Measurements from ENCODE around the gene PACS2.

The PACS2 gene

GRCh38 chr14:105411017-105411941 lies 96.7 kb downstream of the PACS2 start:
- no peak for DNase-seq (ENCODE audit: low read depth in 2 of 2)

- DNase-seq (ENCODE audit: low read depth in 2 of 2): no peak
These were observed 97.6 kb downstream of the PACS2 start for GRCh38 chr14:105411985-105412770.

- DNase-seq (ENCODE audit: low read depth in 2 of 2): no peak
These were observed 98.4 kb downstream of the PACS2 start for GRCh38 chr14:105412771-105413543.

- no peak for DNase-seq (ENCODE audit: low read depth in 2 of 2)
These were observed 99.0 kb downstream of the PACS2 start for GRCh38 chr14:105413544-105413886.

- peak; percentile 28 to 72 for DNase-seq (ENCODE audit: low read depth in 2 of 2)
These were observed 100.2 kb downstream of the PACS2 start for GRCh38 chr14:105414456-105415371.

- DNase-seq (ENCODE audit: low read depth in 2 of 2): no peak
These were observed 101.2 kb downstream of the PACS2 start for GRCh38 chr14:105415481-105416428.

- DNase-seq (ENCODE audit: low read depth in 2 of 2): no peak
These were observed 102.1 kb downstream of the PACS2 start for GRCh38 chr14:105416671-105417070.

GRCh38 chr14:105417690-105418121 lies 103.2 kb downstream of the PACS2 start:
- no peak for DNase-seq (ENCODE audit: low read depth in 2 of 2)

GRCh38 chr14:105418269-105419194 lies 104.0 kb downstream of the PACS2 start:
- DNase-seq (ENCODE audit: low read depth in 2 of 2): no peak

- DNase-seq (ENCODE audit: low read depth in 2 of 2): peak; percentile 41 to 60
These were observed 104.9 kb downstream of the PACS2 start, which contains the start of gene MTA1 for GRCh38 chr14:105419195-105420091. Gene MTA1, plus strand, starts transcription at chr14:105419827. Its CDS starts 209 bp downstream, at chr14:105420036.

GRCh38 chr14:105420101-105420973 lies 105.8 kb downstream of the PACS2 start:
- peak in 1 of 2 donors; percentile 31 for DNase-seq (ENCODE audit: low read depth in 2 of 2)

GRCh38 chr14:105420974-105421674 lies 106.6 kb downstream of the PACS2 start:
- no peak for DNase-seq (ENCODE audit: low read depth in 2 of 2)

- no peak for DNase-seq (ENCODE audit: low read depth in 2 of 2)
These were observed 107.4 kb downstream of the PACS2 start for GRCh38 chr14:105421723-105422615.

- DNase-seq (ENCODE audit: low read depth in 2 of 2): no peak
These were observed 108.3 kb downstream of the PACS2 start for GRCh38 chr14:105422695-105423487.

Data from stimulated activated CD4-positive, alpha-beta T cell treated with anti-CD3 and anti-CD28 coated beads, Interleukin-1b, Interleukin-23, amount 100 ng/mL, for 4 hours (primary cell).